Stimulated activated CD8-positive, alpha-beta memory T cell treated with anti-CD3 and anti-CD28 coated beads, Interleukin-12 subunit alpha, Interleukin-12 subunit beta, amount 100 ng/mL, for 24 hours (primary cell): Measurements from ENCODE around the gene POLD4.

Experiments
- DNase-seq: peaks from one replicate; pipeline ENCODE4 v3.0.0-alpha.2; 2020; ENCODE audit errors: extremely low read depth

The POLD4 gene

GRCh38 chr11:67303132-67303834 lies 50.1 kb downstream of the POLD4 start, which contains the start of gene SSH3:
Gene SSH3 (plus strand): TSS chr11:67303530. CDS start chr11:67303626, 96 bp downstream.
- no peak for DNase-seq

- no peak for DNase-seq
Observed at GRCh38 chr11:67302571-67303131, 50.7 kb downstream of the POLD4 start.

GRCh38 chr11:67301951-67302516 lies 51.3 kb downstream of the POLD4 start:
- no peak for DNase-seq

GRCh38 chr11:67301313-67301921 lies 51.9 kb downstream of the POLD4 start:
- no peak for DNase-seq
